Liver (tissue), 9 donors: ENCODE measurements around the gene DPYD. TPM values are rescaled to one million over a fixed set of nuclear protein-coding genes. Genes with fewer than 3 reads are reported as not detected.

Experiments used
- DNase-seq: peaks from one replicate; pipeline ENCODE4 v3.0.0-alpha.2; 2017; ENCODE audit warnings: low spot score
- H3K27ac ChIP-seq, 2 donors: one replicate each; pipeline ENCODE4 v1.7.0; 2013; ENCODE audit warnings: inconsistent platforms in 2 of 2, low read length in 2 of 2, control low read depth in 1 of 2, low read depth in 1 of 2, mild to moderate bottlenecking in 1 of 2
- H3K27me3 ChIP-seq, 4 donors: one replicate each; pipeline versions ENCODE4 v1.6.1 to v1.7.0; 2013; ENCODE audit warnings: low read length in 3 of 4, inconsistent platforms in 1 of 4, mild to moderate bottlenecking in 1 of 4, moderate library complexity in 1 of 4; ENCODE audit not compliant: control insufficient read depth in 4 of 4, insufficient read depth in 4 of 4
- H3K36me3 ChIP-seq, 4 donors: one replicate each; pipeline versions ENCODE4 v1.6.1 to v1.7.0; 2013; ENCODE audit warnings: low read length in 3 of 4, mild to moderate bottlenecking in 3 of 4, low read depth in 1 of 4, moderate library complexity in 1 of 4; ENCODE audit not compliant: control insufficient read depth in 4 of 4, insufficient read depth in 3 of 4
- H3K4me1 ChIP-seq, 4 donors: one replicate each; pipeline versions ENCODE4 v1.6.1 to v1.7.0; 2013; ENCODE audit warnings: low read length in 3 of 4, mild to moderate bottlenecking in 3 of 4, moderate library complexity in 1 of 4; ENCODE audit not compliant: control insufficient read depth in 4 of 4, insufficient read depth in 4 of 4
- H3K4me3 ChIP-seq, 3 donors: one replicate each; pipeline versions ENCODE4 v1.6.1 to v1.7.0; 2013; ENCODE audit warnings: low read length in 3 of 3, control low read depth in 1 of 3, low read depth in 1 of 3, mild to moderate bottlenecking in 1 of 3
- H3K9ac ChIP-seq, 2 donors: one replicate each; pipeline ENCODE4 v1.7.0; 2013; ENCODE audit warnings: low read length in 2 of 2, mild to moderate bottlenecking in 2 of 2, moderate library complexity in 2 of 2, control low read depth in 1 of 2, low read depth in 1 of 2
- H3K9me3 ChIP-seq, 4 donors: one replicate each; pipeline versions ENCODE4 v1.6.1 to v1.7.0; 2013; ENCODE audit warnings: low read length in 3 of 4; ENCODE audit not compliant: control insufficient read depth in 4 of 4
- EGR1 ChIP-seq, 2 donors: IDR thresholded peaks; 2 replicates each; pipeline ENCODE4 v1.6.1; 2016 to 2018; ENCODE audit warnings: antibody characterized with exemption in 2 of 2, low read depth in 2 of 2
- FOXA2 ChIP-seq: IDR thresholded peaks from 2 replicates; pipeline ENCODE4 v1.6.1; 2016; ENCODE audit warnings: antibody characterized with exemption
- GABPA ChIP-seq, 2 donors: IDR thresholded peaks in 1 of 2; conservative IDR thresholded peaks in 1 of 2; 2 replicates each; pipeline ENCODE4 v1.6.1; 2016; ENCODE audit warnings: antibody characterized with exemption in 2 of 2, mild to moderate bottlenecking in 1 of 2, moderate library complexity in 1 of 2
- HNF4A ChIP-seq, 2 donors: conservative IDR thresholded peaks; 2 replicates each; pipeline ENCODE4 v1.6.1; 2016; ENCODE audit warnings: antibody characterized with exemption in 2 of 2, mild to moderate bottlenecking in 2 of 2
- HNF4G ChIP-seq: IDR thresholded peaks from 2 replicates; pipeline ENCODE4 v1.6.1; 2016; ENCODE audit warnings: antibody characterized with exemption
- JUND ChIP-seq, 2 donors: IDR thresholded peaks; 2 replicates each; pipeline ENCODE4 v1.6.1; 2016; ENCODE audit warnings: antibody characterized with exemption in 2 of 2
- NR2F2 ChIP-seq: IDR thresholded peaks from 2 replicates; pipeline ENCODE4 v1.6.1; 2016; ENCODE audit warnings: antibody characterized with exemption
- RAD21 ChIP-seq, 2 donors: IDR thresholded peaks; 2 replicates each; pipeline ENCODE4 v1.6.1; 2016; ENCODE audit warnings: antibody characterized with exemption in 2 of 2, mild to moderate bottlenecking in 2 of 2
- SP1 ChIP-seq: IDR thresholded peaks from 2 replicates; pipeline ENCODE4 v1.6.1; 2018; ENCODE audit warnings: antibody characterized with exemption, mild to moderate bottlenecking
- TAF1 ChIP-seq: conservative IDR thresholded peaks from 2 replicates; pipeline ENCODE4 v1.6.1; 2016; ENCODE audit warnings: antibody characterized with exemption, mild to moderate bottlenecking
- YY1 ChIP-seq: IDR thresholded peaks from 2 replicates; pipeline ENCODE4 v1.6.1; 2016; ENCODE audit warnings: antibody characterized with exemption, mild to moderate bottlenecking
- WGBS: extraction: QIAGEN DNeasy Blood & Tissue Kit; methylation state at CpG from one replicate; pipeline ENCODE4 v1.1.7; 2013; 5-methylcytosine and 5-hydroxymethylcytosine counted together
- polyA plus RNA-seq, 2 donors: library from polyadenylated mRNA; stranded (reverse) in 1 of 2; unstranded in 1 of 2; fragments of 200-250 nt in 1 of 2; fragments of >200 nt in 1 of 2; fragmentation: Nextera tagmentation in 1 of 2; extraction: Ambion mirVana in 1 of 2; gene quantifications; one replicate each; pipeline versions ENCODE4 v1.2.1 to v1.2.3, GENCODE V29; 2013 to 2015
- total RNA-seq, 2 donors: library from RNA; depleted of rRNA; stranded (reverse); fragments of >200 nt; gene quantifications; one replicate each; pipeline ENCODE4 v1.2.3, GENCODE V29; 2014
- TF ChIP-seq, protein P1 (sequence below): IDR thresholded peaks from 2 replicates; pipeline ENCODE4 v1.6.1; 2016; ENCODE audit warnings: antibody characterized with exemption
- TF ChIP-seq, protein P2 (sequence below): fragments of 150-350 bp; IDR thresholded peaks from 2 replicates; pipeline ENCODE4 v1.5.1; 2017; ENCODE audit warnings: improper control_type of control experiment, low read depth, low read length; ENCODE audit not compliant: missing input control
- TF ChIP-seq, protein P3 (sequence below): IDR thresholded peaks from 2 replicates; pipeline ENCODE4 v1.6.1; 2016; ENCODE audit warnings: antibody characterized with exemption
- TF ChIP-seq, protein P4 (sequence below): IDR thresholded peaks from 2 replicates; pipeline ENCODE4 v1.6.1; 2016; ENCODE audit warnings: antibody characterized with exemption
- donor health status: healthy.
- donor health status: healthy.
- donor health status: healthy.
- donor health status: healthy.
- donor health status: healthy.

Gene DPYD
- total and polyA plus RNA-seq, 4 donors: 16.2 to 142 (median 47.0) TPM

DNA sequence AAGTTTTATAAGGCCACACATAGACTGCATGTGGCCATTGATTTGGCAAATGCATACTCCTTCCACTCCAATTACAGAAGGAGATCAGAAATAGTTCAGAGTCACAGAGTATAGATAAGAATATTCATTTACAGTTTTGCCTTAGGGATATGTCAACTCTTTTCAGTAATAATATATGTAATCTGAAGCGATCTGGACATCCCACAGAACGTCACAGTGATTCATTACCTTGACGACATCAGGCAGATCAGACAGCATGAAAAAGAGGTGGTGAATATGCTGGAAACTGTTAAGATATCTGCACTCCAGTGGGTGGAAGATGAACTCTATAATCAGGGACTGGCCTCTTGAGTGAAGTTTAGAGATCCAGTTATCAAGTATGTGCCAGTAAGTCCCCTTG is 240.4 kb downstream of the DPYD start:
- Histone ChIP-seq H3K4me1 (no peaks in the 10 kb centered on the region), H3K9me3 (no peaks in the 10 kb centered on the region), H3K9ac (no peak overlapping the region), H3K27me3 (no peaks in the 10 kb centered on the region), H3K36me3 (peaks cover 0 to 18% (median 13%) of the 10 kb centered on the region in 4 donors), H3K27ac (no peak overlapping the region), H3K4me3 (no peak overlapping the region)
- TF ChIP-seq, protein P1, sequence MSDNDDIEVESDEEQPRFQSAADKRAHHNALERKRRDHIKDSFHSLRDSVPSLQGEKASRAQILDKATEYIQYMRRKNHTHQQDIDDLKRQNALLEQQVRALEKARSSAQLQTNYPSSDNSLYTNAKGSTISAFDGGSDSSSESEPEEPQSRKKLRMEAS: no peak
- TF ChIP-seq EGR1 (IDR thresholded peaks at IDR 0.05; ENCODE audit: low read depth in 2 of 2) (no peak), GABPA (IDR thresholded peaks at IDR 0.05 in 1 of 2, conservative IDR thresholded peaks at IDR 0.05 in 1 of 2) (no peak), SP1 (no peak), JUND (IDR thresholded peaks at IDR 0.05) (no peak), TAF1 (no peak), RAD21 (IDR thresholded peaks at IDR 0.05) (no peak)
- TF ChIP-seq, protein P2, sequence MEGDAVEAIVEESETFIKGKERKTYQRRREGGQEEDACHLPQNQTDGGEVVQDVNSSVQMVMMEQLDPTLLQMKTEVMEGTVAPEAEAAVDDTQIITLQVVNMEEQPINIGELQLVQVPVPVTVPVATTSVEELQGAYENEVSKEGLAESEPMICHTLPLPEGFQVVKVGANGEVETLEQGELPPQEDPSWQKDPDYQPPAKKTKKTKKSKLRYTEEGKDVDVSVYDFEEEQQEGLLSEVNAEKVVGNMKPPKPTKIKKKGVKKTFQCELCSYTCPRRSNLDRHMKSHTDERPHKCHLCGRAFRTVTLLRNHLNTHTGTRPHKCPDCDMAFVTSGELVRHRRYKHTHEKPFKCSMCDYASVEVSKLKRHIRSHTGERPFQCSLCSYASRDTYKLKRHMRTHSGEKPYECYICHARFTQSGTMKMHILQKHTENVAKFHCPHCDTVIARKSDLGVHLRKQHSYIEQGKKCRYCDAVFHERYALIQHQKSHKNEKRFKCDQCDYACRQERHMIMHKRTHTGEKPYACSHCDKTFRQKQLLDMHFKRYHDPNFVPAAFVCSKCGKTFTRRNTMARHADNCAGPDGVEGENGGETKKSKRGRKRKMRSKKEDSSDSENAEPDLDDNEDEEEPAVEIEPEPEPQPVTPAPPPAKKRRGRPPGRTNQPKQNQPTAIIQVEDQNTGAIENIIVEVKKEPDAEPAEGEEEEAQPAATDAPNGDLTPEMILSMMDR: no peak
- WGBS: 95% methylated on average over 3 of the region's 3 CpGs
- no peak for DNase-seq

DNA sequence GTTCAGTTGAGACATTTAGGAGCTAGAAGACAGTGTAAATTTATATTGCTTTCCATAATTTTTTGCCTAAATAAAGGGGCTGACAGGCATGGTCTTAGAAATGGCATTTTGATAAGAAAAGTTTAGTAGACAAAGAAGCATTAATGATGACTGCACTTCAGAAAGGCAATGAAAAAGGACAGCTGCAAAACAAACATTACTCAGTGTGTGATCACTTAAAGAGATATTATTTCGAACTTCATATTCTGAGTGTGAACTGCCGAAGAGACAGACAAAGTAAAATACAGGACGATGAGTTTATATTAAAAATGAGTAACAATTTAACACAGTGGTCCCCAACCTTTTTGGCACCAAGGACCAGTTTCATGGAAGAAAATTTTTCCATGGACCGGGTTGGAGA is 243.1 kb downstream of the DPYD start:
- H3K4me3 ChIP-seq: no peak overlapping the region
- no peaks in the 10 kb centered on the region for H3K4me1 ChIP-seq
- TF ChIP-seq HNF4G (no peak), RAD21 (IDR thresholded peaks at IDR 0.05) (no peak), GABPA (IDR thresholded peaks at IDR 0.05 in 1 of 2, conservative IDR thresholded peaks at IDR 0.05 in 1 of 2) (no peak), HNF4A (conservative IDR thresholded peaks at IDR 0.05) (no peak)
- TF ChIP-seq, protein P3, sequence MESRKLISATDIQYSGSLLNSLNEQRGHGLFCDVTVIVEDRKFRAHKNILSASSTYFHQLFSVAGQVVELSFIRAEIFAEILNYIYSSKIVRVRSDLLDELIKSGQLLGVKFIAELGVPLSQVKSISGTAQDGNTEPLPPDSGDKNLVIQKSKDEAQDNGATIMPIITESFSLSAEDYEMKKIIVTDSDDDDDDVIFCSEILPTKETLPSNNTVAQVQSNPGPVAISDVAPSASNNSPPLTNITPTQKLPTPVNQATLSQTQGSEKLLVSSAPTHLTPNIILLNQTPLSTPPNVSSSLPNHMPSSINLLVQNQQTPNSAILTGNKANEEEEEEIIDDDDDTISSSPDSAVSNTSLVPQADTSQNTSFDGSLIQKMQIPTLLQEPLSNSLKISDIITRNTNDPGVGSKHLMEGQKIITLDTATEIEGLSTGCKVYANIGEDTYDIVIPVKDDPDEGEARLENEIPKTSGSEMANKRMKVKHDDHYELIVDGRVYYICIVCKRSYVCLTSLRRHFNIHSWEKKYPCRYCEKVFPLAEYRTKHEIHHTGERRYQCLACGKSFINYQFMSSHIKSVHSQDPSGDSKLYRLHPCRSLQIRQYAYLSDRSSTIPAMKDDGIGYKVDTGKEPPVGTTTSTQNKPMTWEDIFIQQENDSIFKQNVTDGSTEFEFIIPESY: no peak
- TF ChIP-seq, protein P4, sequence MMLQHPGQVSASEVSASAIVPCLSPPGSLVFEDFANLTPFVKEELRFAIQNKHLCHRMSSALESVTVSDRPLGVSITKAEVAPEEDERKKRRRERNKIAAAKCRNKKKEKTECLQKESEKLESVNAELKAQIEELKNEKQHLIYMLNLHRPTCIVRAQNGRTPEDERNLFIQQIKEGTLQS: no peak
- DNase-seq: no peak
- H3K9ac ChIP-seq: no peak overlapping the region
- H3K27me3 ChIP-seq: no peaks in the 10 kb centered on the region
- 95% methylated on average over 4 of the region's 4 CpGs for WGBS
- no peak overlapping the region for H3K27ac ChIP-seq
- peaks cover 2 to 19% (median 17%) of the 10 kb centered on the region in 4 donors for H3K36me3 ChIP-seq
- H3K9me3 ChIP-seq: no peaks in the 10 kb centered on the region

DNA sequence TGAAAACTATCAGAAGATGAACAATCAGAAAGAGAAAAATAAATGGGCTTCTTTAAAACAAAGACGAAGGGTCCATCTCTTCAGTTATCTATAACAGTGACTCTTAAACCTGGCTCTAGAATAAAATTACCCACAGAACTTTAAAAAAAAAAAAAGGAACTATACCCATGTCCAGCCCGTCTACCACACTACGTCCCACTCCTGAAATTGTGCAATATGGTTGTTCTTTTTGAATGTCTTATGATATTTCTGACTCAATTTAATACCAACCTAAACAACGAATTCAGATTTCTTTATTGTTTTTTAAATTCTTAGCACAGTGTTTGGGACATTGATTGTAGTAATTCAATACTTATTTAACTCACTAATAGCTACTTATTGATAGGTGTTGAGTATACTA is 246.3 kb downstream of the DPYD start:
- Histone ChIP-seq H3K9me3 (no peaks in the 10 kb centered on the region), H3K36me3 (peaks cover 2 to 13% (median 9%) of the 10 kb centered on the region in 4 donors), H3K4me1 (no peaks in the 10 kb centered on the region), H3K9ac (no peak overlapping the region), H3K27ac (no peak overlapping the region), H3K27me3 (no peaks in the 10 kb centered on the region), H3K4me3 (no peak overlapping the region)
- TF ChIP-seq, protein P1: no peak
- TF ChIP-seq FOXA2: no peak
- TF ChIP-seq YY1: no peak
- TF ChIP-seq, protein P2: no peak
- no peak for TF ChIP-seq NR2F2
- TF ChIP-seq, protein P3: no peak
- 93% methylated on average over 4 of the region's 4 CpGs for WGBS
- DNase-seq: no peak
